HG03565 (cell line): ENCODE results near the gene SDSL.

Experiments used
- ATAC-seq: cut with Tn5 transposase; IDR thresholded peaks from one replicate; pipeline ENCODE4 v1.9.1; 2021; ENCODE audit warnings: mild to moderate bottlenecking, moderate library complexity; ENCODE audit not compliant: unreplicated experiment

The SDSL gene

DNA sequence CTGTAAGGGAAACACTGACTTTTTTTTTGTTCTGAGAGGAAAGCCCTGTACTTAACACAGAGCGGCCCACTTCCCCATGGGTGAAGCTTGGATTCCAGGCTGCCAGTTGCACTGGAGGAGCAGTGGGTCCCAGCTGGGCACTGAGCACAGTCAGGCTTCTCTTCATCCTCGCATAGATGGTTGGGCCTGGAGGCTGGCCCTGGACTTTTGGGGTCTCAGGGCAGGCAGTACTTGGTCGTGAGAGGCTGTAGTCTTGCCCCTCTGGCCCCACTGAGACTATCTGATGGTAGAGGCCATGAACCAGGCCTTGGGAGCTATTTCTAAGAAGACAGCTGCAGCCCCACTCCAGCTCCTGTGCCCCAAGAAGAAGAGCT lies 55.6 kb downstream of the SDSL start:
- no peak for ATAC-seq

DNA sequence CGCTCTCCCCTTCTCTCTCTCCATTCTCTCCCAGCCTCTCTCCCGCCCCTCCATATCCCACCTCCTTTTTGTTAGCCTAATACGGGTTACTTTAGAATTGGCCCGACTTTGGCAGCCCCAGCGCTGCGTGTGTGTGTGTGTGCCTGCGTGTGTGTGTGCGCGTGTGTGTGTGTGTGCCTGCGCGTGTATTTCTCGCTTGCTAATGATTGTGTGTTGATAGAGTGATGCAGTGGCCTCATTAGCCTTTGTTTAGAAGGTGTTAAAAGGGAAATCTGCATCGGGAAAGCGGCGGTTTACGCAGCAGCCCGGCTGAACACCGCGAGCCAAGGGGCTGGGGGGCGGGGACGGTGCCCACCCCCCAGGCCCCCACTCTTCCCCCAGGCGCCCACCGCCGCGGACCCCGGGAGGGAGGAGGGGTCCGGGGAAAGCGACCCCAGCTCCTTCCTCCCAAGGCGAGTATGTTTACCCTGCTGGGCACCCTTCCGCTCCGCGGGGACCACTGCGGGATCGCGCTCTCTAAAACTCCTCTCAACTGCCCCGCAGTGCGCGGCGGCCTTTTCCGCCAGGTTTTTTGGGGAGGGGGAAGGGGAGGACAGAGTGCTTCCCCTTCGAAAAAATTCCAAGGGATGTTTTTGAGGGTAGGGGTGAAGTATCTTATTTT lies 56.3 kb downstream of the SDSL start:
- no peak for ATAC-seq

DNA sequence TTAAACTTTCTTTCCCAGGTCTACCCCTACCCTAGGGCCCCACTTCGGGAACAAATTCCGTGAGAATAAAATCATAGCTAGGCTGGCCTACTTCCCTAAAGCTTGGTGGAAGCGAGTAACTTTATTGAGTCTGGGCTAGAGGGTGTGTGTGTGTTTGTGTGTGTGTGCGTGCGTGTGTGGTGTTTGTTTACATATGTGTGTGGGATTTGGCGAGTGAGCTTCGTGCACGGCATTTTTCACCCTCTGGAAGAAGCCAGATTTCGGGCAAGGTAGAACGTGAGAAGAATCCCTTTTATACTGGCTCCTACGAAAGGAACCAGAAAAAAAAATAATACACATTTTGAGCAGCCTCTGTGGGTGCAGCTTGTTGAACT lies 57.0 kb downstream of the SDSL start:
- no peak for ATAC-seq

DNA sequence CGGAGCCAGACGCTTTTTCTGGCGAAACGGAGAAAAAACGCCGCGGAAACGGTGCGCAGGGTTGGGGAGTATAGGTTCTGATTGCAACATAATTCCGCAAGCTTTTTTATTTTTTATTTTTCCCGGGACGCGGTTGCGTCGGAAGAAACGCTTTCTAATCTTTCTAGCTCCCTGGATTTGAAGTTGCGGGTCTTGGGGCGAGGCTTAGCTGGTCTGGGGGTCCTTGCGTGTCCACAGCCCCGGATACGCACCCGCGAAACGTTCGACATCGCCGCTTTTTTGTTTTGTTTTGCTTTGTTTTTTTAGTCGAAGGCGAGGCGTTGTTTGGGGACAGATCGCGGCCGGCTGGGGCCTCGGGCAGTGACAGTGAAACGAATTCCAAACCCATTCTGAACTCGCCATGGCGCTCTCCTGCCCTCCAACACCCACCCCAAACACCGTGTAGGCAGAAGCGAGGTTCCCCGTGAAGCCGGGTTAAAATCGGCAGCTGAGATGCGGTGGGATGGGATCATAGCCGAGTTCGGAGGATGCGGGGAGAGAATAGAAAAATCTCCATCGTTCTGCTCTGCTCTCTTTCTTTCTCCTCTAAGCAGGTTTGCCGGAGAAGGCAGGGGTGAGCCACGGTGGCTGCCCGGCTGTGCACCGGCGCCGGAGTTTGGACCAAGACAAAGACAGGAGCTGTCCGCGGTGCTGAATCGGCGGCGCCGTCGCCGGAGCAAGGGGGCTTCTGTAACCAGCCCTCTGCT lies 57.6 kb downstream of the SDSL start:
- no peak for ATAC-seq

DNA sequence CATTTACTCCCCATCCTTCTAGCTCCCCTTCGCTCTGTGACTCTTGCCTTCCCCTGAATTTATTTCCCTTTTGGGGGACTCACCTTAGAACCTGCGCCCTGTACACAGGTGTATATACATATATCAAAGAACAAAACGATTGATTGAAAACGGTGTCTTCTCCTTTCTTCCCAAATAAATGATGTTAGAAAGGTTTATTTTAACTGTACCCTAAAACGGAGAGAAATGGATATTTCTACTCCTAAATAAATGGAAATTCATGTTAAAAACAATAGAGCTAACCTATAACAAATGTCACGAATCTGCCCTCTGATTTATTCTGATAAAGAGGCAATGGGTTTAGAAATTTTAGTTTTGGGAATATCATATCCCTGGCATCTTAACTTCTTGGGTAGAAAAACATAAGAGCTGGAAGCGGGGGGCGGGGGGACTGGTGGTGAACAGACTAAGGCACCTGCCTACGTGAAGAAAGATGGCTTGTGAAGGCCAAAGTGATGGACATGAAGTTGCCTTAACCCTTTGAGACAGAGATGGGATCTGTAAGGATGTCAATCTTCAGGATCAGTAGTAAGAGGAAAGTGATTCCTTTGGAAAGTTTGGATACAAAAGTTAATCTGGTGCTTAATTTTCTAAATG lies 58.3 kb downstream of the SDSL start:
- no peak for ATAC-seq

DNA sequence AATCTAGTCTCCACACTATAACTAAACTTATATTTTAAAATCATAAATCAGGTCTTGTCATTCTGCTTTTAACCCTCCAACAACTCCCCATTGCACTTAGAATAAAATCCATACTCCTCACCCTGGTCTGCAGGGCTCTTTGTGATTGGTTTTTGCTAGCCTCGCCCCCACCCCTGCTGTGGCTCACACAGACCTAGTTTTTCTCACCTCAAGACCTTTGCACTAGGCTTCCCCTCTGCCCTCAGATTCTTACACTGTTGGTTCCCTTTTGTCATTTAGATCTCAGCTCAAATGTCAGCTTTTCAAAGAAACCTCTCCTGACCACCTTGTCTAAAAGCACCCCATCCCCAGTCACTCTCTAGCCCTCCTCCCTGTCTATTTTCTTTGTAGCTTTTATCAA lies 60.2 kb downstream of the SDSL start:
- no peak for ATAC-seq

DNA sequence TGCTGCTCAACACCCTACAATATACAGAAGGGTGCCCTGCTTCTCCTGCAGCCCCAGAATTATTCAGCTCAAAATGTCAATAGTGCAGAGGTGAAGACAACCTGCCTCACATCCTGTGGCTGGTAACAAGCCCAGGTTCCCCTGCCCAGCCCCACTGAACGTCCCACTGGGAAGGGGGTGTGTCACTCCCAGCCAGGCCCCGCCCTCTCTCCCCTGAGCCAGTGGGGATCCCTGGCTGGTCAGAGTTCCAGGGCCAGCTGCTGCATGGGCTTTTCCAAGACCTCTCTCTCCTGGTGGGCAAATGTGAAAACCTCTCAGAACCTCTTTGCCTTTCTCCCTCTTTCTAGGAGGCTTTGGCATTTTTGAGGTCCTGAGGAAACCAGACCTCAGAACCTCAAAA lies 63.1 kb downstream of the SDSL start:
- ATAC-seq, result no peak

DNA sequence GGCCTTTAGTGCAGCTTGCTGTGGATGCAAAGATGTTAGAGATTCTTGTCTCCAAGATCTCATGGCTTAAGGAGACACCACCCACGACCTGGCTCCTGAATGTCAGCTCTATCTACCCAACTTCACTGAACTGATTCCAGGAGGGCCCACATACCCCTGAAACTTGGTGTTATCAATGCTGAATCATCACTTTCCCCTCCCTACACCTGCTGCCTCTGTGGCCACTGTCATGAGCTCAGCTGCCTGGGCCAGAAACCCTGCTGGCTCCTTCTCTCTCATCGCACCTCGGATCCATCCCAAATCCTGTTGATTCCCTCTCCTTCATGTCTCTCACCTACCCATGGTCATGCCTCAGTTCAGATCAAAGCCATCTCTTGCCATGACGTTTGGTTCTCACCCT lies 64.5 kb downstream of the SDSL start:
- ATAC-seq, result no peak
